Loucy (cell line): ENCODE results near the gene GNAQ.
A peak's percentile ranks its signal among the peaks of the same experiment; 100 is the strongest.

Source experiments
- H2AFZ ChIP-seq: fragments of 200-600 bp; sonication (generic); 2 replicates; pipeline ENCODE4 v1.6.0; 2016; ENCODE audit warnings: antibody characterized with exemption, mild to moderate bottlenecking, low read length, moderate library complexity
- H3F3A ChIP-seq: fragments of 200-600 bp; 2 replicates; pipeline ENCODE4 v1.6.0; 2016; ENCODE audit warnings: antibody characterized with exemption, low read depth, mild to moderate bottlenecking
- H3K27me3 ChIP-seq: fragments of 200-600 bp; sonication (generic); 2 replicates; pipeline ENCODE4 v1.6.1; 2014; ENCODE audit warnings: low read length, mild to moderate bottlenecking; ENCODE audit not compliant: insufficient read depth, poor library complexity, severe bottlenecking
- H3K36me3 ChIP-seq: fragments of 200-600 bp; sonication (generic); 2 replicates; pipeline ENCODE4 v1.6.1; 2016; ENCODE audit warnings: low read length; ENCODE audit not compliant: insufficient read depth
- H3K4me1 ChIP-seq: fragments of 200-600 bp; sonication (generic); 2 replicates; pipeline ENCODE4 v1.5.1; 2014; ENCODE audit warnings: low read length, mild to moderate bottlenecking; ENCODE audit not compliant: insufficient read depth, poor library complexity, severe bottlenecking
- H3K4me2 ChIP-seq: fragments of 200-600 bp; sonication (generic); 2 replicates; pipeline ENCODE4 v1.6.0; 2014; ENCODE audit warnings: antibody characterized with exemption, low read length, low read depth, mild to moderate bottlenecking; ENCODE audit not compliant: poor library complexity, severe bottlenecking
- H3K4me3 ChIP-seq: fragments of 200-600 bp; sonication (generic); 2 replicates; pipeline ENCODE4 v1.5.1; 2014; ENCODE audit warnings: low read length, mild to moderate bottlenecking, mixed read lengths; ENCODE audit not compliant: poor library complexity, severe bottlenecking
- H3K79me2 ChIP-seq: fragments of 200-600 bp; sonication (generic); 2 replicates; pipeline ENCODE4 v1.6.1; 2014; ENCODE audit warnings: low read length; ENCODE audit not compliant: insufficient read depth
- H3K9ac ChIP-seq: fragments of 200-600 bp; sonication (generic); 2 replicates; pipeline ENCODE4 v1.6.0; 2014; ENCODE audit warnings: mild to moderate bottlenecking, low read depth, low read length, moderate library complexity; ENCODE audit not compliant: poor library complexity, severe bottlenecking
- H3K9me2 ChIP-seq: fragments of 200-600 bp; sonication (generic); replicated peaks from 2 replicates; pipeline ENCODE4 v1.6.1; 2016; ENCODE audit warnings: low read depth, low read length, mixed read lengths
- H3K9me3 ChIP-seq: fragments of 200-600 bp; sonication (generic); 2 replicates; pipeline ENCODE4 v1.6.1; 2014; ENCODE audit warnings: mild to moderate bottlenecking, antibody characterized with exemption, low read length, low read depth; ENCODE audit not compliant: insufficient read depth
- H4K20me1 ChIP-seq: fragments of 200-600 bp; sonication (generic); 2 replicates; pipeline ENCODE4 v1.6.0; 2014; ENCODE audit warnings: antibody characterized with exemption, low read length, mild to moderate bottlenecking; ENCODE audit not compliant: insufficient read depth, poor library complexity, severe bottlenecking
- CTCF ChIP-seq: fragments of 200-600 bp; sonication (generic); conservative IDR thresholded peaks from 2 replicates; pipeline ENCODE4 v1.5.1; 2014; ENCODE audit warnings: mild to moderate bottlenecking, antibody characterized with exemption, low read length
- EZH2phosphoT487 ChIP-seq: fragments of 200-600 bp; IDR thresholded peaks from 2 replicates; pipeline ENCODE4 v1.6.1; 2018; ENCODE audit warnings: antibody characterized with exemption, mild to moderate bottlenecking, moderate library complexity, borderline replicate concordance

The GNAQ gene

DNA sequence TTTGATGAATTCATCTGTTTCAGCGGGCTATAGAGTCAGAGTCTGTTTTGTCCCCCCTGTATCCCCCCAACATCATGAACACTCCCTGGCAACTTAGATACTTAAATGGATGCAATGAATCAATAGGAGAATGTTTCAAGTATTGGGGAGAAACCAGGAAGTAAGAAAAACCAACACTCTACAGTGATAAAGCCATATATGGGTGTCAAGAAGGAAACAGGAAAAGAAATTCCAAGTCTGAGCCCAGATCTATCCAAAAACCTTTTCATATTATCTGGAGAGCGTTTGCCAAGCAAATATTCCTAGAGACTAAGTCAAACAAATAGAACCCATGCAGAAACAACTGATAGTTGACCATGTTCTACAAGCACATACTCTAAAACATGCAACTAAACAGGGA, 2.3 kb upstream of the GNAQ start:
- Histone ChIP-seq H2AFZ (no peak overlapping the region), H3K27me3 (no peaks in the 10 kb centered on the region), H3K9me3 (no peaks in the 10 kb centered on the region), H3K79me2 (peaks cover 50% of the 10 kb centered on the region), H3F3A (no peaks in the 10 kb centered on the region), H3K9me2 (no peaks in the 10 kb centered on the region), H3K36me3 (no peaks in the 10 kb centered on the region), H3K4me1 (peaks cover 29% of the 10 kb centered on the region), H3K4me3 (peak overlapping the region; percentile 85), H3K9ac (peak overlapping the region; percentile 90), H4K20me1 (peaks cover 8% of the 10 kb centered on the region), H3K4me2 (peak overlapping the region; percentile 97)
- TF ChIP-seq EZH2phosphoT487, result no peak

DNA sequence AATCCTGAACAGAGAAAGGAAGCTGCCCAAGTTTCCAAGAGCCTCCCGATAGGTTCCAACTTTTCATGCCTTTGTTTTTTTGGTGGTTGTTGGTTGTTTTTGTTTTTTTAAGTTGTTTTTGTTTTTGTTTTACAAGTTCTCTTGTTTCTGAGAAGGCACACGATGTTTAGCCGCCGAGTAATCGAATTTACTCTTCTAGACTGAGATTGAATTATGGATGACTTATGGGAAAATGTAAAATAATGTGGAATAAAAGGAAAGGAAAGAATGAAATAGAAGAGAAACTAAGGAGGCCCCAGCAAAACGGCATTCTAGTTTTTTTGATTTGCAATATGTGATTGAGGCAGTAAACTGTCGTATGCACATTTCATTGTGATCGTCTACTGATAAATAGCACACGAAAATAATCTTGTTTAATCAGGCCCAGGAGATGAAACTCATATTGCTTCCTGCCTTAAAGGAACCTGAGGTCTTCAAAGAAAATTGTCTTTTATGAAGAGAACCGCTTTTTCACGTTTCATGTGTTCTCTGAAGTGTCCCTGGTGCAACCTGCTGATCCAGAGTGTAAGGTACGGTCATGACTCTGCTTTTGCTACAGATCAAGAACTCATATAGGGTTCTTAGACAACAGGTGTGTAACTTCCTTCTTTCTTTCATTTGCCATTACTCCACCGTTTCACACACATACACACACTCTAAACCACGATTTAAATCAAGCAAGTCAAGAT, 1.3 kb upstream of the GNAQ start:
- Histone ChIP-seq H3K79me2 (peaks cover 60% of the 10 kb centered on the region), H4K20me1 (peaks cover 17% of the 10 kb centered on the region), H3K9ac (peak overlapping the region; percentile 90), H3K27me3 (no peaks in the 10 kb centered on the region), H3F3A (no peaks in the 10 kb centered on the region), H3K4me3 (peak overlapping the region; percentile 85), H3K4me1 (peaks cover 33% of the 10 kb centered on the region), H3K9me3 (no peaks in the 10 kb centered on the region), H3K9me2 (no peaks in the 10 kb centered on the region), H3K36me3 (no peaks in the 10 kb centered on the region), H2AFZ (no peak overlapping the region; the same call in 1 of the 2 replicates), H3K4me2 (peak overlapping the region; percentile 97)
- no peak for TF ChIP-seq EZH2phosphoT487
- no peak for TF ChIP-seq CTCF

- Histone ChIP-seq H3K9me2 (no peaks in the 10 kb centered on the region), H3K4me1 (peaks cover 41% of the 10 kb centered on the region), H3K79me2 (peaks cover 67% of the 10 kb centered on the region), H3K36me3 (no peaks in the 10 kb centered on the region), H3F3A (no peaks in the 10 kb centered on the region), H3K4me3 (peak overlapping the region; percentile 85), H3K9ac (peak overlapping the region; percentile 90), H3K27me3 (no peaks in the 10 kb centered on the region), H3K4me2 (peak overlapping the region; percentile 97), H2AFZ (no peak overlapping the region; the same call in 1 of the 2 replicates), H4K20me1 (peaks cover 25% of the 10 kb centered on the region), H3K9me3 (no peaks in the 10 kb centered on the region)
- TF ChIP-seq CTCF, result no peak
- no peak for TF ChIP-seq EZH2phosphoT487
These were observed 500 bp upstream of the GNAQ start for GRCh38 chr9:78031893-78032729.
